D721Med (cell line): ENCODE results near the gene TMEM8B.
"Not testable (repeated sequence)": the region's sequence is repeated elsewhere in the genome, so short reads cannot be mapped to it uniquely, and the experiment has no call there.

ENCODE experiments used
- DNase-seq: peaks from one replicate; pipeline ENCODE4 v3.0.0; 2011; ENCODE audit warnings: low spot score; ENCODE audit not compliant: insufficient read length
- FAIRE-seq: peaks from 2 replicates; lab custom pipeline; 2011; peaks lifted over from hg19 to GRCh38; lab: Jason Lieb, UNC
- TF ChIP-seq, protein P1 (sequence below): IDR thresholded peaks from 2 replicates; pipeline ENCODE4 v1.5.1; 2012; ENCODE audit warnings: mild to moderate bottlenecking, control low read depth; ENCODE audit not compliant: insufficient read depth; ENCODE audit errors: missing control alignments

Gene TMEM8B

DNA sequence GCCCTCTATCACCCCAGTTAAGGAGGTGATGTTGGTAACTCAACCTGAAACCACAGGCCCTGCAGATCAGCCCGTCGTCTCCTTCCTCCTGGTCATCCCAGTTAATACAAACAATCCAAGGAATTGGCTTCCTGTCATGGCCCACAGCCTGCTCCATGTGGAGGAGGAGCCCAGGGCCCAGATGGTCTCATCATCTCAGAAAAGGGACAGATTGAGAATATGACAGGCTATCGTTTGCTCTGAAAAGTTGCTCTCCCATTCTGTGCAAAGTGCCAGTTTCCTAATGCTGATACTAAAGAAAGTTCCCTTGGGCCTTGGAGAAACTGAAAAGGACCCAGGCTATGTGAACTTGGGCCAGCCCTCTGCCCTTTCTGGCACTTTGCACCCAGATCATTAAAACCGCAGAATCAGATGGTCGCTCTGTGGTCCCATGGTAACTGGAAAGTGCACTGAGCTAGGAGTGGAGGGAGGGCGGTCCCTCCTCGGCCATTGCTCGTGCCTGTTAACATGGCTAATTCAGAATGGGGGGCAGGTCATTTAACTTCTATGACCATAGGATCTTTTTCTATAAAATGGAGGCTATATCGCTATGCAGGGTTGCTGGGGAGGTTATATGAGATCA lies 79.6 kb downstream of the TMEM8B start:
- TF ChIP-seq, protein P1, sequence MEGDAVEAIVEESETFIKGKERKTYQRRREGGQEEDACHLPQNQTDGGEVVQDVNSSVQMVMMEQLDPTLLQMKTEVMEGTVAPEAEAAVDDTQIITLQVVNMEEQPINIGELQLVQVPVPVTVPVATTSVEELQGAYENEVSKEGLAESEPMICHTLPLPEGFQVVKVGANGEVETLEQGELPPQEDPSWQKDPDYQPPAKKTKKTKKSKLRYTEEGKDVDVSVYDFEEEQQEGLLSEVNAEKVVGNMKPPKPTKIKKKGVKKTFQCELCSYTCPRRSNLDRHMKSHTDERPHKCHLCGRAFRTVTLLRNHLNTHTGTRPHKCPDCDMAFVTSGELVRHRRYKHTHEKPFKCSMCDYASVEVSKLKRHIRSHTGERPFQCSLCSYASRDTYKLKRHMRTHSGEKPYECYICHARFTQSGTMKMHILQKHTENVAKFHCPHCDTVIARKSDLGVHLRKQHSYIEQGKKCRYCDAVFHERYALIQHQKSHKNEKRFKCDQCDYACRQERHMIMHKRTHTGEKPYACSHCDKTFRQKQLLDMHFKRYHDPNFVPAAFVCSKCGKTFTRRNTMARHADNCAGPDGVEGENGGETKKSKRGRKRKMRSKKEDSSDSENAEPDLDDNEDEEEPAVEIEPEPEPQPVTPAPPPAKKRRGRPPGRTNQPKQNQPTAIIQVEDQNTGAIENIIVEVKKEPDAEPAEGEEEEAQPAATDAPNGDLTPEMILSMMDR, result no peak
- DNase-seq (no peak), FAIRE-seq (no peak)

DNA sequence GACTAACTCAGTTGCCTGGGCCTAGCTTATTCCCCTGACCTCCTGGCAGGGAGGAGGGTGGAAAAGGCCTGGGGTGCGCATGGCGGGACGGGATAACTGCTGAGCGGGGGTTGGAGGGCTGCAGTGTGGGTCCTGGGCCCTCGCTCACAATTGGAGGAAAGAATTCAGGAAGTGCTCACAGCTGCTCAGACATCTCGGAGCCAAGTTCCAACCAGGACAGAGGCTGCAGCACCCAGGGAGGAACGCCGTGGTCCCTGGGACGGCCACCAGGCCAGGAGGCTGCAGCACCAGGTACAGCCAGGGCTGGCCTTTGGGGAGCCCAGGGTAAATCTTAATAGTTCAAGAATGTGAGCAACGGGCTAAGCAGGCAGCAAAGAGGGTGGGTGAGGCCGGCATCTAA lies 80.2 kb downstream of the TMEM8B start, which contains the start of gene SPAAR:
SPAAR (plus strand) TSS at position 217 of the 400 bp plus-strand sequence. CDS start 974 bp downstream, outside the sequence.
- DNase-seq (no peak), FAIRE-seq (no peak)
- TF ChIP-seq, protein P1, result no peak

DNA sequence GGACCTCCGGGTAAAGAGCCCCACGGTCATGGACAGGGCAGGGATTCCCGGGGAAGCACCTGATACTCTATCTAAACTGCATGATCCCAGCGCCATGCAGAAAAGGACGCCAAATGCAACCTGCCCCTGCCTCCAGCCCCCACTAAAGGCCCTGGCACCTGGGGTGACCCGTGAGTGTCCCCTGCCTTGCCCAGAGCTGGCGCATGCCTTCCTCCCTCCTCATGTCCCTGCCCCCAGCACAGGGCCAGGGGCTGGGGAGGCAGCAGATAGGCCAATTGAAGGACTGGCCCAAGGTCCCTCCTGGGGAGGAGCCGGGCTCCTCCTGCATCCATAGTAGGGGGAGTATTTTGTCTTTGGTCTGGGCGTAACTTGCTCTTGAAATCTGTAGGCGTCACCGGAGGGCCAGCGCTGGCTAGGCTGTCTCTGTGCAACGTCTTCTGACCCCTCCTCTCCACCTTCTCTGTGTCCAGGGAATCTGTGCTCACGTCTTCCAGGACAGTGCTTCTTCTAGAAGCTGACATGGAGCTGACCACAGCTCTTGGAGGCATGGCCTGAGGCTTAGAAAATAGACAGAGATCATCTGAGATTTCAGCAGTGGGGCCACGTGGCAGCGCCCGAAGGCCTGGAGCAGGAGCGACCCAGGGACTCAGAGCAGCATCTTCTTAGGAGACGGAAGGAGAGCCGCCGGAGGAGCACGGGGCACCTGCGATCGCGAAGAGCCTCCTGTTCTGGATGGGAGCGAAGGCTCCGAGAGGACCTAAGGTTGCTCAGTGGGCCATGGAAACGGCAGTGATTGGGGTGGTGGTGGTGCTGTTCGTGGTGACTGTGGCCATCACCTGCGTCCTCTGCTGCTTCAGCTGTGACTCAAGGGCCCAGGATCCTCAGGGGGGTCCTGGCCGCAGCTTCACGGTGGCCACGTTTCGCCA lies 80.9 kb downstream of the TMEM8B start:
- FAIRE-seq (no peak), DNase-seq (no peak)
- TF ChIP-seq, protein P1, result no peak

DNA sequence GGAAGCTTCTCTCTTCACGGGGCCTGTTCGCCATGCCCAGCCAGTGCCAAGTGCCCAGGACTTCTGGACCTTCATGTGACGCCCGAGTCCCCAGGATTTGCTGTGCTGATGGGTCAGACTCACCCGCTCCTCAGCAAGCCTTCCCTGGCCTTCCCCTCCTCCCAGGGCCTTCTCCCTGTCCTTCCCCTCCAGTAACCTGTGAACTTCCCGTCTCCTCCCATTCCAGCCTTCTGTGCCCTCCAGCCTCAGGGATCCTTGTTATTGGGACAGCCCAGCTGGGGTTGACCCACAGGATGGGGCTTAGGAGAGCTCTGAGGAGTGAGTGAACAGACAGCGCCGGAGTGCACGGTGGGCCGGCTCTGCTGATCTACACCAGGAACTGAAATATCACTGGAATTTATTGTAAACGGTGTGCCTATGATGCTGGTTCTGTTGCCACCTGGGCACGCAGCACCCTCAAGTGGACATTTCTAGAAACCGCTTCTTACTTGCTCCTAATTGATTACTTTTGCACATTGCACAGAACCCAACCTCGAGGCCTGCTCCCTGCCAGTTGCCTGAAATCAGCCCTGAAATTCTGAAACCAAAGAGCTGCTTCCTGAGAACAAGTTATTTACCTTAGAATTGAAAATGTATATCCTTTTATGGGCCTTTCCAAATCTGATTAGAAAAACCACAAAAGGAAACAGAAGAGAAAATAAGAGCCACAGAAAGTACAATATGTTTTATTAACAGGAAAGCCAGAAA lies 81.8 kb downstream of the TMEM8B start:
- FAIRE-seq (no peak), DNase-seq (no peak)
- TF ChIP-seq, protein P1, result peak; percentile 36

DNA sequence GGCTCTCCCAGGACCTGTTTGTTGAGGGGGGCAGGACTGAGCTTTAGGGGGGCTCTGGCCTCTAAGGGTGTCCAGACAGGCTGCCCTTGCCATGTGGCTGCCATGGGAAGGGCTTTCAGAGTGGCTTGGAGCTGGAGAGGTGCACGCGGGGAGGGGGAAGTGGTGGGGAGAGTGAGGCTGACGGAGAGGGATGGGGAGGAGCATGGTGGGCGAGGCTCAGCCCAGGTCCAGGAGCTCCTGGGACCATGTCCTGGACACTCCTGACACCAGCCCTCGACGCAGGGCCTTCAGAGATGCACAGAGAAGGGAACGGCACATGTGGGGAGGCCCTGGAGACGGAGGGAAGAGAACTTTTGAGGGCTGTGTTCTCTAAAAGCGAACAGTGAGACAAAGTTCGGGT lies 82.7 kb downstream of the TMEM8B start:
- no peak for FAIRE-seq
- no peak for DNase-seq
- TF ChIP-seq, protein P1, result no peak

DNA sequence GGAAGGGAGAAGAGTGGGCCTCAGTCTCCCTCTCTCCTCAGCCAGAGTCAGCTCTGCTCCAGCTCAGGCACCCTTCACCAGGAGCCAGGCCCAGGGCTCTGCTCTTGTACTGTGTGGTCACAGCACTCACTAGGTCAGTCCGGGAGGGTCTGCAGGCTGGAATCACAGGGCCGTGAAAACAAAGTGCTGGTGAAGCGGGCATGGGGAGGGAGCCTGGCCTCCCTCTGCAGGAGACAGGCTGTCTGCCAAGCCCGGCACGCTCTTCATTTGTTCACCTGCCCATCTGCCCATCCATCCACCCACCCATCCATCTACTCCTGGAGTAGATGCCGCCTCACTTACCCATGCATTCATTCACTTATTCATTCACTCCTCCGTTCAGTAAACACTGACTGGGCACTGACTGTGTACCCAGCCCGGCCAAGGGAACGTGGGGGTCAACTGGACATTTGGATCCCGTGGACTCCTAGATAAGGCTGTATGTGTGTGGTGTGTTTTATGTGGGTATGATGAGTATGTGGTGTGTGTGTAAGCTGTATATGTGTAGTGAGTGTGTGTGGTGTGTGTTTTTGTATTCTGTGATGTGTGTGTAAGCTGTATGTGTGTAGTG lies 83.9 kb downstream of the TMEM8B start:
- TF ChIP-seq, protein P1, result no peak
- FAIRE-seq, result no peak
- no peak for DNase-seq

DNA sequence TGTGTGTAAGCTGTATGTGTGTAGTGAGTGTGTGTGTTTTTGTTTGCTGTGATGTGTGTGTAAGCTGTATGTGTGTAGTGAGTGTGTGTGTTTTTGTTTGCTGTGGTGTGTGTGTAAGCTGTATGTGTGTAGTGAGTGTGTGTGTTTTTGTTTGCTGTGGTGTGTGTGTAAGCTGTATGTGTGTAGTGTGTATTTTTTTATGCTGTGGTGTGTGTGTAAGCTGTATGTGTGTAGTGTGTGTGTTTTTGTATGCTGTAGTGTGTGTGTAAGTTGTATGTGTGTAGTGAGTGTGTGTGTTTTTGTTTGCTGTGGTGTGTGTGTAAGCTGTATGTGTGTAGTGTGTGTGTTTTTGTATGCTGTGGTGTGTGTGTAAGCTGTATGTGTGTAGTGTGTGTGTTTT lies 84.4 kb downstream of the TMEM8B start:
- peak; percentile 85 for FAIRE-seq
- DNase-seq, result not testable (repeated sequence)
